GM19438 (cell line): ENCODE results near the gene DIP2C.
"Not testable (repeated sequence)": the region's sequence is repeated elsewhere in the genome, so short reads cannot be mapped to it uniquely, and the experiment has no call there.

Experiments
- ATAC-seq: cut with Tn5 transposase; IDR thresholded peaks from one replicate; pipeline ENCODE4 v1.9.1; 2021; ENCODE audit warnings: low read depth; ENCODE audit not compliant: unreplicated experiment

The DIP2C gene

GRCh38 chr10:474946-475345, 214.5 kb downstream of the DIP2C start:
- ATAC-seq: no peak

- ATAC-seq: no peak
Observed at GRCh38 chr10:474406-474805, 215.1 kb downstream of the DIP2C start.

- ATAC-seq: no peak
Observed at GRCh38 chr10:472241-472910, 217.1 kb downstream of the DIP2C start.

GRCh38 chr10:470339-471003, 219.0 kb downstream of the DIP2C start:
- no peak for ATAC-seq

- no peak for ATAC-seq
Observed at GRCh38 chr10:469947-470338, 219.5 kb downstream of the DIP2C start.

- no peak for ATAC-seq
Observed at GRCh38 chr10:459743-460142, 229.7 kb downstream of the DIP2C start.

- no peak for ATAC-seq
Observed at GRCh38 chr10:458421-458851, 231.0 kb downstream of the DIP2C start.

- ATAC-seq: no peak
Observed at GRCh38 chr10:456486-456885, 233.0 kb downstream of the DIP2C start.

- no peak for ATAC-seq
Observed at GRCh38 chr10:454860-455259, 234.6 kb downstream of the DIP2C start.

- ATAC-seq: no peak
Observed at GRCh38 chr10:453647-454046, 235.8 kb downstream of the DIP2C start.

- no peak for ATAC-seq
Observed at GRCh38 chr10:452512-453426, 236.7 kb downstream of the DIP2C start.

GRCh38 chr10:451856-452255, 237.6 kb downstream of the DIP2C start:
- no peak for ATAC-seq

GRCh38 chr10:451021-451471, 238.4 kb downstream of the DIP2C start:
- peak; percentile 98 for ATAC-seq

GRCh38 chr10:450463-450862, 239.0 kb downstream of the DIP2C start:
- ATAC-seq: no peak

GRCh38 chr10:449331-449730, 240.1 kb downstream of the DIP2C start:
- not testable (repeated sequence) for ATAC-seq

- ATAC-seq: no peak
Observed at GRCh38 chr10:443459-443858, 246.0 kb downstream of the DIP2C start.

- no peak for ATAC-seq
Observed at GRCh38 chr10:442209-442608, 247.3 kb downstream of the DIP2C start.

- ATAC-seq: no peak
Observed at GRCh38 chr10:441659-442058, 247.8 kb downstream of the DIP2C start.

GRCh38 chr10:440127-440526, 249.3 kb downstream of the DIP2C start:
- no peak for ATAC-seq

- no peak for ATAC-seq
Observed at GRCh38 chr10:437698-438490, 251.6 kb downstream of the DIP2C start.
